SH-SY5Y (cell line): ENCODE data around the gene LIMA1.

Source experiments
- GATA2 ChIP-seq: IDR thresholded peaks from 2 replicates; pipeline ENCODE4 v1.6.1; 2011; ENCODE audit warnings: mild to moderate bottlenecking, low read depth, low read length
- GATA3 ChIP-seq: IDR thresholded peaks from 2 replicates; pipeline ENCODE4 v1.6.1; 2011; ENCODE audit warnings: low read depth, mild to moderate bottlenecking, low read length, moderate library complexity

GRCh38 chr12:50215033-50215432 lies 68.3 kb downstream of the LIMA1 start:
- TF ChIP-seq GATA2 (no peak), GATA3 (no peak)
